GM12873 (cell line): Measurements from ENCODE around the gene FCGR2B.

Source experiments
- CTCF ChIP-seq: IDR thresholded peaks from 2 replicates; pipeline ENCODE4 v1.5.1; 2012; ENCODE audit warnings: low read depth, mild to moderate bottlenecking, moderate library complexity, low read length, control low read depth; ENCODE audit not compliant: insufficient read depth; ENCODE audit errors: missing control alignments

FCGR2B gene

GRCh38 chr1:161688946-161689345, 26.0 kb downstream of the FCGR2B start:
- no peak for TF ChIP-seq CTCF

DNA sequence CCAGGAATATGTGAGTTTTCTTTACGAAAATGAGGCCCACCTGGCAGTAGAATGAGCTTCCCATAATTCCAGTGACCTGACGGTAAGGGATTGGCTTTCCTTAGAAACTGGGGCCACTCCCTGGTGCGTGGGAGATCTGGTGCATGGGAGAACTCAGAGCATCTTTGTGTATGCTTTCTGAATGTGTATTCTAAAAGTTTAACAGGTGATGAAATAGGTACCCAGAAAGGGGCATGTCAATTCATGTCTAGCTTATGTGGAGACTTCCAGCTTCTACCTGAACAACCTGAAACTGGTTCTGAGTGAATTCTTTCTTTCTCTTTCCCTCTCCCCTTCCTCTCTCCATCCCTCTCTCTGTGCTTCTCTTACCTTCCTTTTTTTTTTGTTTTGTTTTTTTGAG, 28.9 kb downstream of the FCGR2B start:
- no peak for TF ChIP-seq CTCF

GRCh38 chr1:161702250-161702649, 39.3 kb downstream of the FCGR2B start:
- no peak for TF ChIP-seq CTCF

DNA sequence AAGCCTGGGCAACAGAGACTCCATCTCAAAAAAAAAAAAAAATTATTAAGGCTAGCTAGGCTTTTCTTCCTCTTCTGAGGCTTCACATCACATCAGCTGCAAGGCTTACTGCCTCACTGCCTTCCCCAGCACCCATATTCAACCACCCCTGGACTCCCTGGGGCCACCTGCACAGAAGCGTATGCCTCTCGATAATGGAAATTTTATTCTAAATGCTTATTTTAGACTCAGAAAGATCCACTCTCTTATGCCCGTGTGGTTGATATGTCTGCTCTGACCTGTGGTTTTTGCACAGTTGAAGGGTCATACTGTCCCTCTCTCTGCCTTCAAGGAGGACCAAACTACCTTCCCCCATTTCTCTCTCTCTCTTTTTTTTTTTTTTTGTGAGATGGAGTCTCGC, 42.6 kb downstream of the FCGR2B start:
- TF ChIP-seq CTCF, result no peak

DNA sequence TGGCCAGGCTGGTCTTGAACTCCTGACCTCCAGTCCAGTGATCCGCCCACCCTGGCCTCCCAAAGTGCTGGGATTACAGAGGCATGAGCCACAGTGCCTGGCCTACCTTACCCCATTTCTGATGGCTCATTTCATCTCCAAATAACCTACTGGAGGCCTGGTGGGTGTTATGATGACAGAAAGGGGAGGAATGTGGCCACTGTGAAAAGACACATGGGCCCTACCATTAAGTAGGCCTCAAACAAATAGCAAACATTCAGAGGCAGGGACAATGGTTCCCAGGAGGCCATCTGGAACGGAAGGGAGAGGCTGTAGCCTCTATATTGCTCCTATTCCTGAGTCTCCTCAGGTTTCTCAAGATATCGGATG, 43.2 kb downstream of the FCGR2B start:
- no peak for TF ChIP-seq CTCF

GRCh38 chr1:161706482-161707347, 43.8 kb downstream of the FCGR2B start, which contains the start of gene FCRLA:
Gene FCRLA (plus strand): TSS chr1:161707229. CDS start chr1:161707265, 36 bp downstream.
- TF ChIP-seq CTCF, result no peak

DNA sequence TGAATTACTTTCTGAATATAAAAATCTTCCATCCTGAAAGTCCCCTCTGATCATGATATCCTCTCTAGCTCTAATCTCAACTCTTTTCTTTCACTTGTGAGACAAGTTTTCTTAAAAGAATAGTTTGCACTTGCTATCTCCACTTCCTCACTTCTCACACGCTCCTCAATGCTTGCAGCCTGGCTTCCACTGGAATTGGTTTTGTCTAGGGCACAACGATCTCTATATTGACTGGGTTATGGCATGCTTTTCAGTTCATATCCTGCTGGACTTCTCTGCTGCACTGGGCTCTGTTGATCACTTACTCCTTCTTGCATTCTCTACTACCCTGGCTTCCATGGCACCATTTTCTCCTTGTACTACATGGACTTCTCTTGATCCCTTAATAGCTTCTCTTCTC, 44.6 kb downstream of the FCGR2B start:
- TF ChIP-seq CTCF, result no peak
